ENCODE data around the gene PRUNE2.

PRUNE2 gene

DNA sequence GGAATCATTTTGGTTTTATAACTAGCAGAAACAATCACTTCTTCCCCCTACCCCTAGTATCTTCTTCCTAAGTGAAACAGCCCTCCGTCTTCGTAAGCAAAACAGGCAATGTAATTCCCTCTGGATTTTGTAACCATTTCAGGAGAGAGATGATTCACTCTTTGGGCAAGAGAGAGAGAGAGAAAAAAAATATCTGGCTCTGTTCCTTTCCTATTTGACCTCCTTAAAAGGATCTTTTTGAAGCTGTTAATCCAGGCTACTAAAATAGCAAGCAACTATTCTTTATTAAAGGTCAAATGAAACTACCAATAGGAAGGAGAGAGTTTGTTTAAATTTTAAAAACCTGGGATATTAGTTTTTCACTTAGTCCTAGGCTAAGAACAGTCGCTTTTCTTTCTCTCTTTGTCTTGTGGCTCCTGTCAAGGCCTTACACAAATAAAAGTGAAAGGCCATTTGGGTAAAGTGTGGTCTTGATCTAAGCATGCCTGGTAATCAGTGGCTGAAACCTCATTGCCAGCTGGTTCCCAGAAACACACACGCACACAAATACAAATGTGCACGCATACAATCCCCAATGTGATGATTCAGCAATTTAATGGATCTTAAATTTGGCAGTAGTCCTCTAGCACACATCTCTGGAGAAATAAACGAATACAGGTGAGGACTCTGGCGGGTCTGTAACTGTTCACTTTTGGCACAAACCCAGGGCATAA lies 70.2 kb downstream of the PRUNE2 start:
- peaks cover 5% of the 10 kb centered on the region for H3K27me3 ChIP-seq

DNA sequence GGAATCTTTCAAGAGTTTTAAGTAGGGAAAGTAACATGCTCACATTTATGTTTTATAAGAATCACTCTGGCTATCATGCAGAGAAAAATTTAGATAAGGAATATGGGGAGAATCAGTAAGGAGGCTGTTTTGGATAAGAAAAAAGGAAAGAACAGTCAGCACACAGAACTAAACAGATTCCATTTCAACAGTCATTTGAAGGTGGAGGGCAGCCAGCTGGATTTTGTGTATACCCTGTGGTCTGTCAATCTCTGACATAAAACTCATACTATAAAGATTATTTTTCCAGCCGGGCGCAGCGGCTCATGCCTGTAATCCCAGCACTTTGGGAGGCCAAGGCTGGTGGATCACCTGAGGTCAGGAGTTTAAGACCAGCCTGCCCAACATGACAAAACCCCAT lies 77.5 kb downstream of the PRUNE2 start:
- TF ChIP-seq, protein P1, sequence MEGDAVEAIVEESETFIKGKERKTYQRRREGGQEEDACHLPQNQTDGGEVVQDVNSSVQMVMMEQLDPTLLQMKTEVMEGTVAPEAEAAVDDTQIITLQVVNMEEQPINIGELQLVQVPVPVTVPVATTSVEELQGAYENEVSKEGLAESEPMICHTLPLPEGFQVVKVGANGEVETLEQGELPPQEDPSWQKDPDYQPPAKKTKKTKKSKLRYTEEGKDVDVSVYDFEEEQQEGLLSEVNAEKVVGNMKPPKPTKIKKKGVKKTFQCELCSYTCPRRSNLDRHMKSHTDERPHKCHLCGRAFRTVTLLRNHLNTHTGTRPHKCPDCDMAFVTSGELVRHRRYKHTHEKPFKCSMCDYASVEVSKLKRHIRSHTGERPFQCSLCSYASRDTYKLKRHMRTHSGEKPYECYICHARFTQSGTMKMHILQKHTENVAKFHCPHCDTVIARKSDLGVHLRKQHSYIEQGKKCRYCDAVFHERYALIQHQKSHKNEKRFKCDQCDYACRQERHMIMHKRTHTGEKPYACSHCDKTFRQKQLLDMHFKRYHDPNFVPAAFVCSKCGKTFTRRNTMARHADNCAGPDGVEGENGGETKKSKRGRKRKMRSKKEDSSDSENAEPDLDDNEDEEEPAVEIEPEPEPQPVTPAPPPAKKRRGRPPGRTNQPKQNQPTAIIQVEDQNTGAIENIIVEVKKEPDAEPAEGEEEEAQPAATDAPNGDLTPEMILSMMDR (IDR thresholded peaks at IDR 0.05) = no peak
- H3K4me1 ChIP-seq (ENCODE audit: control insufficient read depth in 1 of 2, insufficient read depth in 1 of 2, low read depth in 1 of 2, low read length in 1 of 2) = no peaks in the 10 kb centered on the region
- H3K27me3 ChIP-seq = peaks cover 5% of the 10 kb centered on the region
- no peaks in the 10 kb centered on the region for H3K36me3 ChIP-seq
- H3K9me3 ChIP-seq = no peaks in the 10 kb centered on the region
- no peak overlapping the region for H3K4me3 ChIP-seq (ENCODE audit: low read depth in 1 of 2, low read length in 1 of 2)
- no peak overlapping the region for H3K27ac ChIP-seq

More for the DNA sequence above, 70.2 kb downstream of the PRUNE2 start:
- H3K27ac ChIP-seq = no peak overlapping the region
- no peaks in the 10 kb centered on the region for H3K9me3 ChIP-seq
- no peaks in the 10 kb centered on the region for H3K36me3 ChIP-seq
- TF ChIP-seq, protein P1 (IDR thresholded peaks at IDR 0.05) = no peak
- H3K4me3 ChIP-seq (ENCODE audit: low read depth in 1 of 2, low read length in 1 of 2) = no peak overlapping the region
- H3K4me1 ChIP-seq (ENCODE audit: control insufficient read depth in 1 of 2, insufficient read depth in 1 of 2, low read depth in 1 of 2, low read length in 1 of 2) = no peaks in the 10 kb centered on the region

DNA sequence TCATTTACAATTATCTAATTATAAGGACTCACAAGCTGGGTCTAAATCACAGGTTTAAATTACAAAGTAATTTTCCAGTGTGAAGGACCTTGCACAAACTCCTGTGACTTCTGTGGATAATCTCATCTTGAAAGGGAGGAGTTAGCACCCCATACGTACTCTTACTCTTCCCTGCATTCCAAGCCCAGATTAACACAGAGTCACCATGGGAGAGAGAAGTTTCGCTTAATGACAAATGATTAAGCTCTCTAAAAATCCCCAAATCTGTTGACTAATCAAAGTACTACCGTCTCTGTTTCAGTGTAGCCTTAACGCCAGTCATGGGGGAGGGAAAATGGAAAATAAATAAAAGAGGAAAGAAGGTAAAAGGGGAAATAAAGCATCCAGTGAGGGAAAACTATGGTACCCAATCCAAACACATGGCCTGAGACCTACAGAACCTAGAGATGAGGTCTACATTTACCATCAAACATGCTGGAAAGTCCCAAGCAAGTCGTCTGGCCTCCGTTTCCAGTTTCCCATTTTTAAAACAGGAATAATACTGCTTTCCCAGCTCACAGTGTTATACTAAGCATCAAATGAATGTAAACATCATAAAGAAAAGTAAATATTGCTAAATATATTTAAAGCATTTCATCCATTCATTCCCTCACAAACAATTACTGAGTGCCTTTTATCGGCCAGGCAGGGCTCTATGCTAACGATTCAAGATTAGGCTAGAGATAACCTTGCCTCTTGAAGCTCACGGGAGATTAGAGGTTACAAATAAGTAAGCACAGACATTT lies 78.4 kb downstream of the PRUNE2 start:
- H3K4me1 ChIP-seq (ENCODE audit: control insufficient read depth in 1 of 2, insufficient read depth in 1 of 2, low read depth in 1 of 2, low read length in 1 of 2) = no peaks in the 10 kb centered on the region
- peaks cover 5% of the 10 kb centered on the region for H3K27me3 ChIP-seq
- H3K4me3 ChIP-seq (ENCODE audit: low read depth in 1 of 2, low read length in 1 of 2) = no peak overlapping the region
- no peaks in the 10 kb centered on the region for H3K9me3 ChIP-seq
- no peaks in the 10 kb centered on the region for H3K36me3 ChIP-seq
- no peak overlapping the region for H3K27ac ChIP-seq
- TF ChIP-seq, protein P1 (IDR thresholded peaks at IDR 0.05) = no peak

DNA sequence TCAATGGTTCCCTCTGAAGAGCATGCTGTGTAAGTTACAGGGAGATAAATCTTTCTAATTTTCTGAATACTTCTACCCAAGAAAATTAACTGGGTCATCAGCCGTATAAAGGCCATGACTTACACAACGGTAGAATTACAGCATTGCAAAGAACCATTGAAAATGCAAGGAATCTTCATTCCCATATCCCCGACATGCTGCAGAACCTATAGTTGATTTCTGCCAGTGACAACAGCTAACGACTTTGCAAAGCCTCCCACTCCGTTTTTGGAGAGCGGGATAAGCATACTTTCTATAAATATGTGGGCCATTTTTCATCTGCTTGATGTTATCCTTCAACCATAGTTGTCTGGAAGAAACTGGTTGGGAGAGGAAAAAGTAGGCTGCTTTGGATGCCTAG lies 85.5 kb downstream of the PRUNE2 start:
- Histone ChIP-seq H3K27ac (no peak overlapping the region), H3K4me3 (ENCODE audit: low read depth in 1 of 2, low read length in 1 of 2) (no peak overlapping the region), H3K27me3 (peaks cover 12% of the 10 kb centered on the region), H3K9me3 (no peaks in the 10 kb centered on the region), H3K36me3 (no peaks in the 10 kb centered on the region), H3K4me1 (ENCODE audit: control insufficient read depth in 1 of 2, insufficient read depth in 1 of 2, low read depth in 1 of 2, low read length in 1 of 2) (no peaks in the 10 kb centered on the region)
- TF ChIP-seq, protein P1 (IDR thresholded peaks at IDR 0.05) = no peak

DNA sequence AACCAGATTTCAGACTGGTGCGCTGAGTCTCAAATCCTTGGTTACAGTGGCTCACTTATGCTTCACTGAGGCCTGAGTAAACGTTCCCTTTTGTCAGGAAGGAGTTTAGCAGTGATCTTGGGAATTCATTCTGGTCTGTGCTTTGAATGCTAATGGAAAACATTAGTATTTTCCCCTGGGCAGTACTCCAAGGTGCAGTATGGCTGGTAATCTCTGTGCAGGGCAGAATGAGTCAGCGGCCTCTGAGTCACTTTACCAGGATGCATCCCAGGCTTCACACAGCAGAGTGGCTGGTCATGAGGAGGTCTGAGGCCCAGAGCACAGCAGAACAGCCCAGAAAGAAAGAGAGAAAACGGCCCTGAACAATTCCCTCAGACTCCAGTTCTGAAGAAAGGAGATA lies 87.6 kb downstream of the PRUNE2 start:
- Histone ChIP-seq H3K27ac (no peak overlapping the region), H3K4me3 (ENCODE audit: low read depth in 1 of 2, low read length in 1 of 2) (no peak overlapping the region), H3K36me3 (no peaks in the 10 kb centered on the region), H3K27me3 (peaks cover 30% of the 10 kb centered on the region), H3K4me1 (ENCODE audit: control insufficient read depth in 1 of 2, insufficient read depth in 1 of 2, low read depth in 1 of 2, low read length in 1 of 2) (no peaks in the 10 kb centered on the region), H3K9me3 (no peaks in the 10 kb centered on the region)
- TF ChIP-seq, protein P1 (IDR thresholded peaks at IDR 0.05) = no peak
